Neural progenitor cell (in vitro differentiated cells): ENCODE data around the gene DHRS13. TPM values are rescaled to one million over a fixed set of nuclear protein-coding genes. Genes with fewer than 3 reads are reported as not detected.

ENCODE experiments used
- DNase-seq: peaks from one replicate; pipeline ENCODE4 v3.0.0-alpha.2; 2016; ENCODE audit warnings: low spot score
- H2AFZ ChIP-seq: fragments of 200-600 bp; sonication (generic); replicated peaks from 2 replicates; pipeline ENCODE4 v1.6.1; 2016; ENCODE audit warnings: antibody characterized with exemption
- H3F3A ChIP-seq: fragments of 200-600 bp; sonication (generic); 2 replicates; pipeline ENCODE4 v1.6.1; 2016; ENCODE audit warnings: antibody characterized with exemption, low read depth
- H3K27ac ChIP-seq: fragments of 200-600 bp; sonication (generic); 2 replicates; pipeline ENCODE4 v1.5.1; 2016; ENCODE audit warnings: mild to moderate bottlenecking
- H3K27me3 ChIP-seq: fragments of 200-600 bp; sonication (generic); 2 replicates; pipeline ENCODE4 v1.6.1; 2016; ENCODE audit warnings: mild to moderate bottlenecking, moderate library complexity
- H3K36me3 ChIP-seq: fragments of 200-600 bp; sonication (generic); 2 replicates; pipeline ENCODE4 v1.5.1; 2016
- H3K4me1 ChIP-seq: fragments of 200-600 bp; sonication (generic); 2 replicates; pipeline ENCODE4 v1.6.1; 2016; ENCODE audit warnings: mixed run types
- H3K4me2 ChIP-seq: fragments of 200-600 bp; sonication (generic); 2 replicates; pipeline ENCODE4 v1.6.1; 2016
- H3K4me3 ChIP-seq: fragments of 200-600 bp; sonication (generic); 2 replicates; pipeline ENCODE4 v1.5.1; 2016
- H3K79me2 ChIP-seq: fragments of 200-600 bp; sonication (generic); 2 replicates; pipeline ENCODE4 v1.6.1; 2016; ENCODE audit warnings: low read depth
- H3K9ac ChIP-seq: fragments of 200-600 bp; sonication (generic); 2 replicates; pipeline ENCODE4 v1.6.1; 2016
- H3K9me3 ChIP-seq: fragments of 200-600 bp; sonication (generic); 2 replicates; pipeline ENCODE4 v1.5.1; 2016; ENCODE audit warnings: low read depth
- H4K20me1 ChIP-seq: fragments of 200-600 bp; sonication (generic); 2 replicates; pipeline ENCODE4 v1.6.1; 2016; ENCODE audit warnings: low read depth
- H3K27ac Mint-ChIP-seq: 3 replicates; pipeline ENCODE4 v1.8.0; 2021; ENCODE audit warnings: mixed read lengths
- H3K27me3 Mint-ChIP-seq: 2 replicates; pipeline ENCODE4 v1.8.0; 2022; ENCODE audit warnings: low read depth, mild to moderate bottlenecking, inconsistent platforms, moderate library complexity, mixed read lengths; ENCODE audit not compliant: insufficient read depth
- H3K36me3 Mint-ChIP-seq: 3 replicates; pipeline ENCODE4 v1.8.0; 2021; ENCODE audit warnings: mixed read lengths
- H3K4me1 Mint-ChIP-seq: 3 replicates; pipeline ENCODE4 v1.8.0; 2021; ENCODE audit warnings: mixed read lengths
- H3K4me3 Mint-ChIP-seq: 3 replicates; pipeline ENCODE4 v1.8.0; 2021; ENCODE audit warnings: mild to moderate bottlenecking, moderate library complexity, mixed read lengths
- H3K9me3 Mint-ChIP-seq: 3 replicates; pipeline ENCODE4 v1.8.0; 2020; ENCODE audit warnings: mixed read lengths
- CTCF ChIP-seq: fragments of 200-600 bp; sonication (generic); IDR thresholded peaks from 2 replicates; pipeline ENCODE4 v1.5.1; 2017; ENCODE audit warnings: antibody characterized with exemption, mild to moderate bottlenecking
- EZH2 ChIP-seq: fragments of 200-600 bp; sonication (generic); IDR thresholded peaks from 2 replicates; pipeline ENCODE4 v1.6.1; 2017; ENCODE audit warnings: antibody characterized with exemption, mild to moderate bottlenecking, moderate library complexity
- EZH2phosphoT487 ChIP-seq: fragments of 200-600 bp; sonication (generic); IDR thresholded peaks from 2 replicates; pipeline ENCODE4 v1.6.1; 2017; ENCODE audit warnings: antibody characterized with exemption
- total RNA-seq: library from RNA; depleted of rRNA; stranded (reverse); fragments of >200 nt; gene quantifications from 2 replicates; pipeline ENCODE4 v1.2.3, GENCODE V29; 2015; ENCODE audit warnings: low replicate concordance

Gene DHRS13
- total RNA-seq, 1 donor from 2014 or later, result 25.6 TPM

GRCh38 chr17:28891201-28891600 lies 11.7 kb downstream of the DHRS13 start:
- H3K4me1 ChIP-seq, result peaks cover 8% of the 10 kb centered on the region
- no peaks in the 10 kb centered on the region for H3K9me3 ChIP-seq
- peaks cover 43% of the 10 kb centered on the region for H3K79me2 ChIP-seq
- H3K36me3 ChIP-seq, result no peaks in the 10 kb centered on the region
- peaks cover 5% of the 10 kb centered on the region for H3K27me3 Mint-ChIP-seq
- no peaks in the 10 kb centered on the region for H3K27me3 ChIP-seq
- H2AFZ ChIP-seq, result no peak overlapping the region
- H4K20me1 ChIP-seq, result peaks cover 75% of the 10 kb centered on the region
- peaks cover 4% of the 10 kb centered on the region for H3F3A ChIP-seq
- no peak for DNase-seq
- H3K9me3 Mint-ChIP-seq, result peaks cover 3% of the 10 kb centered on the region
- peak overlapping the region; percentile 91 for H3K27ac Mint-ChIP-seq
- TF ChIP-seq EZH2, result no peak
- no peak for TF ChIP-seq EZH2phosphoT487
- TF ChIP-seq CTCF, result no peak
- no peak overlapping the region for H3K27ac ChIP-seq
- H3K4me3 Mint-ChIP-seq, result peak overlapping the region; percentile 56
- H3K4me3 ChIP-seq, result no peak overlapping the region
- H3K4me1 Mint-ChIP-seq, result peaks cover 56% of the 10 kb centered on the region
- H3K9ac ChIP-seq, result no peak overlapping the region
- peaks cover 9% of the 10 kb centered on the region for H3K36me3 Mint-ChIP-seq
- H3K4me2 ChIP-seq, result no peak overlapping the region

- Mint-ChIP-seq H3K9me3 (peaks cover 3% of the 10 kb centered on the region), H3K4me3 (no peak overlapping the region), H3K4me1 (peaks cover 46% of the 10 kb centered on the region), H3K27me3 (peaks cover 5% of the 10 kb centered on the region), H3K27ac (no peak overlapping the region), H3K36me3 (peaks cover 12% of the 10 kb centered on the region)
- Histone ChIP-seq H3K9ac (no peak overlapping the region), H3K4me1 (no peaks in the 10 kb centered on the region), H4K20me1 (peaks cover 70% of the 10 kb centered on the region), H3K36me3 (no peaks in the 10 kb centered on the region), H3K27me3 (no peaks in the 10 kb centered on the region), H3K79me2 (peaks cover 31% of the 10 kb centered on the region), H3K27ac (no peak overlapping the region), H3K4me3 (no peak overlapping the region), H3K9me3 (no peaks in the 10 kb centered on the region), H3F3A (no peaks in the 10 kb centered on the region), H2AFZ (no peak overlapping the region), H3K4me2 (no peak overlapping the region)
- DNase-seq, result no peak
- TF ChIP-seq CTCF (no peak), EZH2 (no peak), EZH2phosphoT487 (no peak)
These were observed 12.9 kb downstream of the DHRS13 start for GRCh38 chr17:28889996-28890395.

- peaks cover 14% of the 10 kb centered on the region for H3K36me3 Mint-ChIP-seq
- peaks cover 2% of the 10 kb centered on the region for H3K9me3 Mint-ChIP-seq
- Histone ChIP-seq H3K4me1 (no peaks in the 10 kb centered on the region), H3K79me2 (peaks cover 19% of the 10 kb centered on the region), H4K20me1 (peaks cover 62% of the 10 kb centered on the region), H3K9ac (no peak overlapping the region), H3F3A (no peaks in the 10 kb centered on the region), H3K4me2 (no peak overlapping the region), H3K36me3 (no peaks in the 10 kb centered on the region), H3K4me3 (no peak overlapping the region), H3K27me3 (no peaks in the 10 kb centered on the region), H3K27ac (no peak overlapping the region), H3K9me3 (no peaks in the 10 kb centered on the region), H2AFZ (no peak overlapping the region)
- no peak for DNase-seq
- H3K4me3 Mint-ChIP-seq, result no peak overlapping the region
- peaks cover 44% of the 10 kb centered on the region for H3K4me1 Mint-ChIP-seq
- peaks cover 9% of the 10 kb centered on the region for H3K27me3 Mint-ChIP-seq
- no peak for TF ChIP-seq EZH2phosphoT487
- no peak overlapping the region for H3K27ac Mint-ChIP-seq
These were observed 14.0 kb downstream of the DHRS13 start for GRCh38 chr17:28888832-28889231.

- Histone ChIP-seq H3K27ac (no peak overlapping the region), H3K79me2 (peaks cover 10% of the 10 kb centered on the region), H2AFZ (no peak overlapping the region), H3K4me1 (no peaks in the 10 kb centered on the region), H3K9me3 (no peaks in the 10 kb centered on the region), H4K20me1 (peaks cover 54% of the 10 kb centered on the region), H3K4me3 (no peak overlapping the region), H3K9ac (no peak overlapping the region), H3K36me3 (no peaks in the 10 kb centered on the region), H3F3A (no peaks in the 10 kb centered on the region), H3K4me2 (no peak overlapping the region), H3K27me3 (no peaks in the 10 kb centered on the region)
- Mint-ChIP-seq H3K4me3 (no peak overlapping the region), H3K36me3 (peaks cover 10% of the 10 kb centered on the region), H3K27me3 (peaks cover 9% of the 10 kb centered on the region), H3K9me3 (no peaks in the 10 kb centered on the region), H3K4me1 (peaks cover 36% of the 10 kb centered on the region), H3K27ac (no peak overlapping the region)
- TF ChIP-seq EZH2phosphoT487 (no peak), EZH2 (no peak), CTCF (no peak)
- DNase-seq, result no peak
These were observed 14.9 kb downstream of the DHRS13 start for GRCh38 chr17:28887871-28888471.
